ENCODE measurements around the gene NOBOX. TPM values are rescaled to one million over a fixed set of nuclear protein-coding genes. Genes with fewer than 3 reads are reported as not detected.

The NOBOX gene
- total RNA-seq: not detected in 2 replicates

GRCh38 chr7:144403649-144404061 lies at the start of gene NOBOX:
Gene NOBOX, minus strand, starts transcription at chr7:144403693.

GRCh38 chr7:144355176-144355822 lies 48.2 kb downstream of the NOBOX start, which contains the start of gene ARHGEF5:
Gene ARHGEF5, plus strand, starts transcription at chr7:144355402. Its CDS starts 7,268 bp downstream, at chr7:144362670.

Small RNA genes within 50 kb of the gene (small RNA-seq; reads per million reads assigned to genes)
- gene RNU6ATAC40P: not detected

Other genes starting within 250 kb of the NOBOX start
- 1.0 and 2.7 TPM in 2 replicates for gene CTAGE4, start 220.2 kb downstream of the NOBOX start, total RNA-seq
- 5.3 and 7.1 TPM in 2 replicates for gene ARHGEF35, start 207.9 kb downstream of the NOBOX start, total RNA-seq
- gene OR2A42, start 164.1 kb downstream of the NOBOX start, total RNA-seq: 0.22 and 0.26 TPM in 2 replicates
- 1.9 and 2.6 TPM in 2 replicates for gene OR2A7, start 138.9 kb downstream of the NOBOX start, total RNA-seq
- 0.11 and 3.1 TPM in 2 replicates for gene CTAGE8, start 134.4 kb downstream of the NOBOX start, total RNA-seq
- 0.32 and 0.39 TPM in 2 replicates for gene OR2A1, start 91.3 kb downstream of the NOBOX start, total RNA-seq
- gene ARHGEF5, start 48.3 kb downstream of the NOBOX start, total RNA-seq: 5.6 and 8.2 TPM in 2 replicates